Hepatic stellate cell (primary cell): ENCODE results near the gene ELFN1.

ENCODE experiments used
- DNase-seq: peaks from one replicate; pipeline ENCODE4 v3.0.0; 2011; ENCODE audit warnings: low spot score

The ELFN1 gene

GRCh38 chr7:1742555-1743303 is 72.7 kb downstream of the ELFN1 start:
- DNase-seq = no peak

GRCh38 chr7:1743481-1744230 is 73.6 kb downstream of the ELFN1 start:
- no peak for DNase-seq

DNA sequence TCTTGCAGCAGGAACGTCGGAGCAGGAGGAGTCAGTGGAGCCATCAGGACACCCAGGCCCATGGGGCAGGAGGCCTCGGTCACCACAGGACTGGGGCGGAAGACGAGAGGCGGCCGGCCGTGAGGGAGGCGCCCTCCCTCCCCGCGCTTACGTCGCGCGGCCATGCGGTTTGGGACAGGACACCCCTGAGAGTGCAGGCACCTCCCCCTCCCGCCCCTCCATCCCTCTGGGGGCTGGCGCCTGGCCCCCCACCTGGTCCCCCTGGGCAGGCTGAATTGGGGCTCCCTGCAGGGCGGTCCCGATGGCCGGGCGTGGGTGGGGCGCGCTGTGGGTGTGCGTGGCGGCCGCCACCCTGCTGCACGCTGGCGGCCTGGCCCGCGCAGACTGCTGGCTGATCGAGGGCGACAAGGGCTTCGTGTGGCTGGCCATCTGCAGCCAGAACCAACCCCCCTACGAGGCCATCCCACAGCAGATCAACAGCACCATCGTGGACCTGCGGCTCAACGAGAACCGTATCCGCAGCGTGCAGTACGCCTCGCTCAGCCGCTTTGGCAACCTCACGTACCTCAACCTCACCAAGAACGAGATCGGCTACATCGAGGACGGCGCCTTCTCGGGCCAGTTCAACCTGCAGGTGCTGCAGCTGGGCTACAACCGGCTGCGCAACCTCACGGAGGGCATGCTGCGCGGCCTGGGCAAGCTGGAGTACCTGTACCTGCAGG is 74.4 kb downstream of the ELFN1 start:
- no peak for DNase-seq

- no peak for DNase-seq
Measured at GRCh38 chr7:1745018-1745532, 75.0 kb downstream of the ELFN1 start.

DNA sequence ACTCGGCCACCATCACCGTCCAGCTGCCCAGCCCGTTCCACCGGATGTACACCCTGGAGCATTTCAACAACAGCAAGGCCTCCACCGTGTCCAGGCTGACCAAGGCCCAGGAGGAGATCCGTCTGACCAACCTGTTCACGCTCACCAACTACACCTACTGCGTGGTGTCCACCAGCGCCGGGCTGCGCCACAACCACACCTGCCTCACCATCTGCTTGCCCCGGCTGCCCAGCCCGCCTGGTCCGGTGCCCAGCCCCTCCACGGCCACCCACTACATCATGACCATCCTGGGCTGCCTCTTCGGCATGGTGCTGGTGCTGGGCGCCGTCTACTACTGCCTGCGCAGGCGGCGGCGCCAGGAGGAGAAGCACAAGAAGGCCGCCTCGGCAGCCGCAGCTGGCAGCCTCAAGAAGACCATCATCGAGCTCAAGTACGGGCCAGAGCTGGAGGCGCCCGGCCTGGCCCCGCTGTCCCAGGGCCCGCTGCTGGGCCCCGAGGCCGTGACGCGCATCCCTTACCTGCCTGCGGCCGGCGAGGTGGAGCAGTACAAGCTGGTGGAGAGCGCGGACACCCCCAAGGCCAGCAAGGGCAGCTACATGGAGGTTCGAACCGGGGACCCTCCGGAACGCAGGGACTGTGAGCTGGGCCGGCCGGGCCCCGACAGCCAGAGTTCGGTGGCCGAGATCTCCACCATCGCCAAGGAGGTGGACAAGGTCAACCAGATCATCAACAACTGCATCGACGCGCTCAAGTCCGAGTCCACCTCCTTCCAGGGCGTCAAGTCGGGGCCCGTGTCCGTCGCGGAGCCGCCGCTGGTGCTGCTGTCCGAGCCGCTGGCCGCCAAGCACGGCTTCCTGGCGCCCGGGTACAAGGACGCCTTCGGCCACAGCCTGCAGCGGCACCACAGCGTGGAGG is 75.8 kb downstream of the ELFN1 start:
- DNase-seq = no peak

GRCh38 chr7:1746491-1746975 is 76.5 kb downstream of the ELFN1 start:
- no peak for DNase-seq

- DNase-seq = no peak
Measured at GRCh38 chr7:1747004-1747801, 77.1 kb downstream of the ELFN1 start.

DNA sequence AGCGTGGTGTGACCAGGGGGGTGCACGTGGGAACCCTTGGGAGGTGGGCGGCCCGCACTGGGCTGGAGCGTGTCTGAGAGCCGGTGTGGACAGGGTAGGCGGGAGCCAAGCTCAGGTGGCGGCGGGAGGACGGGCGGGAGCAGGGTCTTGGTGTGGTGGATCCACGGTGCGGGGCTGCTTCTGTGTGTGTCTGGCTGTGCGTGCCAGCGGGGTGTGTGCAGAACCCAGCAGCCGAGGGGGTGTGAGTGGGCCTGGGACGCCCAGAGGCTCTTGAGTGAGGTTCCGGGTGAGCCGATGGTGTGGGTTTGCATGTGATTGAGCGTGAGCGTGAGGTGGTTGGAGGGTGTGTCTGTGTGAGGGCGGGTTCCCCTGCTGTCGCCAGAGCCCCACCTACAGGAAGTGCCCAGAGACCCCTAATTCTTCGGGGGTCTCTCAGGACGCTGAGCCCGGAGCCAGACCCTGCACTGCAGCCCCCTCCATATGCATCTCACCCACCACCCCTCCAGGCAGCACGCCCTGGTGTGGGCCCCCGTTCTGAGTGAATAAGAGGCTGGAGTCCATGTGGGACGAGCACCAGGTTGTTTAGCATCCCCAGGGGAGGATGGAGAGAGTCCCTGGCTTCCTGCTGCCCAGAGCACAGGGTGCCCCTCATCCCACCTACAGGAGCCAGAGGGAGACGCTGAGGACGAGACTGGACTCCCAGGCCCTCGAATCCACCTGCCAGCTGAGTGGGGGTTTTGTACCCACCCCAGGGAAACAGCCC is 78.2 kb downstream of the ELFN1 start:
- no peak for DNase-seq

DNA sequence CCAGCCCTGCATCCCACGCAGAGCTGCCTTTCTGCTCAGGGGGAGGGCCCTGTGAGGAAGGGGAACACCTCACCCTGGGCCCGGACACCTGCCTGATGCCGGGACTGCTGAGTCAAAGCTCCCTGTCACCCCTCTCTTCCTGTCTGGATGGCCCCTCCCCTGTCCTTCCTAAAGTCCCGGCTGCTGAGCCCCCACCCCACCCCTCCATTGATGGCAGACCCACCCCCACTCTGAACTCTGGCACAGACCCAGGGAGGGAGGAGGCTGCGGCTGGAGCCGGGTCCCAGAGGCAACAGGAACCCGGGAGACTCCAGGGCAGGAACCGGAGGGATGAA is 78.7 kb downstream of the ELFN1 start:
- DNase-seq = no peak

- no peak for DNase-seq
Measured at GRCh38 chr7:1749351-1749863, 79.3 kb downstream of the ELFN1 start.

DNA sequence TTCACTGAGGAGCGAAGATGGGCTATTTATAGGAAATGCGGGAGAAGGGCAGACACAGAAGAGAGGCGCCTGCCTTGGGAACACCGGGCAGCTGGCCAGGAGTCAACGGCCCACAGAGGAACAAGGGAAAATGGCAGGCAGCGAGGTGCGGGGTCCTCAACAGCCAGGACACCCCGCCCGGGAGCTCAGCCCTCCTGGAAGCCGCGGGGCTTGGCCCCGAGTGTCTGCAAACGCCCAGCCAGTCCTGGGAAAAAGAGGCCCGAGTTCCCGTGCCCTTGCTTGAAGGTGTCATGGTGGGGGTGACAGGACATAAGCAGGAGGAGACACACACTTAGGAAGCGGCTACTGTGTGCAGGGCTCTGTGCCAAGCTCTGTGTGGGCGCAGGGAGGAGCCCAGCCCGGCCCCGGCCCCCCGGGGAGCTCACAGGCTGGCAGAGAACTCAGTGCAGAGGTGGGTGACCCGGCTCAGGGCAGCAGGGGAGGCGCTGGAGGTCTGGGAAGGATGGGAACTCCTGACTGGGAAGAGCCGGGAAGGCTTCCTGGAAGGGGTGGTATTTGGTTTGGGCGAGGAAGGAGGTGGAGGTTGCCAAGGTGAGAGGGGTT is 79.9 kb downstream of the ELFN1 start:
- no peak for DNase-seq

- no peak for DNase-seq
Measured at GRCh38 chr7:1750541-1751021, 80.5 kb downstream of the ELFN1 start.

DNA sequence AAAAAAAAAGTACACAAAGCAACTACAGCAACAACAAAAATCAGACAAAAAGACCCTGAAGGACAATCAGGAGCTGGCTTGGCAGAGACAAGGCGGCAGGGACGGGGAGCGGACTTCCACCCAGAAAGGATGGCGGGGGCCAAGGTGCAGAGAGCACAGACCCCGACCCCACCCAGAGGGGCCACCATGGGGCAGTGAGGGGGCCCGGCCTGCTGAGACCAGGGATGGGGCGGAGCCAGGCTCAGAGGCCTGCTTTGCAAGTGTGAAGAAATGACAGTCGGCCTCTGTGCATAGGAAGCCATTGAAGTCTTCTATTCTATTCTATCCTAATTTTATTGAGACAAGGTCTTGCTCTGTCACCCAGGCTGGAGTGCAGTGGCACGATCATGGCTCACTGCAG is 82.0 kb downstream of the ELFN1 start:
- DNase-seq = no peak

- no peak for DNase-seq
Measured at GRCh38 chr7:1752771-1753563, 82.9 kb downstream of the ELFN1 start.

DNA sequence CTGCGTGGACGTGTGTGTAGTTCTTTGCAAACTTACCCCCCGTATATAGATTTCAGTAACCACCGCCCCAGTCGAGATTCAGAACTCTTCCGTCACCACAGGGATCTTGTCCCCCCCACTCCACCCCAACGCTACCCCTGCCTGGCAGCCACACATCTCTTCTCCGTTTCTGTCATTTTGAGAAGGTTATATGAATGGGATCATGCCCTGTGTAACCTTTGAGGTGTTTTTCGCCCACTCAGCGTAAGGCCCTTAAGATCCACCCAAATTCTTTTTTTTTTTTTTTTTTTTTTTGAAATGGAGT is 83.4 kb downstream of the ELFN1 start:
- no peak for DNase-seq

DNA sequence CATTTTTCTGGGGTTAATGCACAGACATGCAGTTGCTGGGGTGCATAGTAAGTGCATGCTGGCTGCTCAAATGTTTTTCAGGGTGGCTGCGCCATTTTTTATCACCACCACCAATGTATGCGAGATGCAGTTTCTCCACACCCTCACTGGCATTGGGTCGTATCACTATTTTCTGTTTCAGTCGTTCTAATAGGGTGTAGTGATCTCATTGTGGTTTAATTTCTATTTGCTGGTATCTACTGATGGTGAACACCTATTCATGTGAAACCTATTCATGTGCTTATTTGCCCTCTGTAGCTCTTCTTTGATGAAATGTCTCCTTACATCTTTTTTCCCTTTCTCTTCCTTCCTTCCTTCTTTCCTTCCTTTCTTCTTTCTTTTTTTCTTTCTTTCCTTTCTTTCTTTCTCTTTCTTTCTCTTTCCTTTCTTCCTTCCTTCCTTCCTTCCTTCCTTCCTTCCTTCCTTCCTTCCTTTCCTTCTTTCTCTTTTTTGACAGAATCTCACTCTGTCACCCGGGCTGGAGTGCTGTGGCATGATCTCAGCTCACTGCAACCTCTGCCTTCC is 84.3 kb downstream of the ELFN1 start:
- no peak for DNase-seq

GRCh38 chr7:1755783-1756625 is 85.9 kb downstream of the ELFN1 start:
- DNase-seq = no peak
